Measurements from ENCODE around the gene LRTM1.

The LRTM1 gene

GRCh38 chr3:54967731-54968161 is 39.9 kb upstream of the LRTM1 start:
- Histone ChIP-seq H3K36me3 (ENCODE audit: control insufficient read depth in 2 of 2, insufficient read depth in 1 of 2, low read length in 2 of 2) (no peaks in the 10 kb centered on the region), H3K4me1 (ENCODE audit: control insufficient read depth, insufficient read depth, low read length) (no peaks in the 10 kb centered on the region), H3K4me3 (ENCODE audit: low read depth, low read length) (no peak overlapping the region), H3K27ac (ENCODE audit: extremely low read depth, low read depth, low read length) (no peak overlapping the region), H3K9me3 (ENCODE audit: control insufficient read depth, insufficient read depth, low read depth, low read length) (no peaks in the 10 kb centered on the region)
- ChIA-PET POLR2A (no interaction called here), CTCF (no interaction called here)
- TF ChIP-seq PATZ1 (tag by site-specific recombination; IDR thresholded peaks at IDR 0.05) (no peak), ZNF148 (tag by site-specific recombination; IDR thresholded peaks at IDR 0.05; ENCODE audit: borderline replicate concordance) (no peak), ZNF677 (tag by site-specific recombination; IDR thresholded peaks at IDR 0.05) (no peak), ZNF488 (tag by site-specific recombination; IDR thresholded peaks at IDR 0.05) (no peak), ZNF529 (tag by site-specific recombination; IDR thresholded peaks at IDR 0.05; ENCODE audit: insufficient replicate concordance) (no peak), ZNF19 (tag by site-specific recombination; IDR thresholded peaks at IDR 0.05; ENCODE audit: low read depth) (no peak), PRDM6 (tag by site-specific recombination; IDR thresholded peaks at IDR 0.05) (no peak)

GRCh38 chr3:54966979-54967378 is 39.1 kb upstream of the LRTM1 start:
- ChIA-PET POLR2A (no interaction called here), CTCF (no interaction called here)
- Histone ChIP-seq H3K36me3 (ENCODE audit: control insufficient read depth in 2 of 2, insufficient read depth in 1 of 2, low read length in 2 of 2) (no peaks in the 10 kb centered on the region), H3K4me3 (ENCODE audit: low read depth, low read length) (no peak overlapping the region), H3K27ac (ENCODE audit: extremely low read depth, low read depth, low read length) (no peak overlapping the region), H3K9me3 (ENCODE audit: control insufficient read depth, insufficient read depth, low read depth, low read length) (no peaks in the 10 kb centered on the region), H3K4me1 (ENCODE audit: control insufficient read depth, insufficient read depth, low read length) (no peaks in the 10 kb centered on the region)
- TF ChIP-seq YY1 (tag by site-specific recombination; IDR thresholded peaks at IDR 0.05) (no peak), ZNF366 (tag by site-specific recombination; conservative IDR thresholded peaks at IDR 0.05) (no peak), IKZF3 (tag by site-specific recombination; IDR thresholded peaks at IDR 0.05) (no peak), GFI1B (tag by site-specific recombination; IDR thresholded peaks at IDR 0.05) (no peak), ZNF514 (tag by site-specific recombination; IDR thresholded peaks at IDR 0.05) (no peak), ZNF626 (tag by site-specific recombination; IDR thresholded peaks at IDR 0.05) (no peak), ZBTB20 (tag by site-specific recombination; IDR thresholded peaks at IDR 0.05) (no peak), ZNF530 (tag by site-specific recombination; IDR thresholded peaks at IDR 0.05; ENCODE audit: low read depth) (no peak), CTCF (tag by site-specific recombination; IDR thresholded peaks at IDR 0.05) (no peak), ZNF266 (tag by site-specific recombination; IDR thresholded peaks at IDR 0.05; ENCODE audit: low read depth) (no peak), SP7 (tag by site-specific recombination; IDR thresholded peaks at IDR 0.05) (no peak), BCL11A (tag by site-specific recombination; IDR thresholded peaks at IDR 0.05; ENCODE audit: low read depth) (no peak), ZNF157 (tag by site-specific recombination; IDR thresholded peaks at IDR 0.05) (no peak)
